SK-N-SH treated with all-trans-retinoic acid at 6 μM for 48 hours (cell line): ENCODE data around the gene NEIL1.

Source experiments
- ATAC-seq: fragments of 200-7000 bp; cut with Tn5 transposase; 3 replicates; pipeline ENCODE4 v1.9.1; 2020; ENCODE audit warnings: mild to moderate bottlenecking, moderate library complexity
- ARNTL ChIP-seq: fragments of 450-650 bp; formaldehyde crosslinking; IDR thresholded peaks from 2 replicates; pipeline ENCODE4 v1.5.0; 2020; ENCODE audit warnings: low read depth, mild to moderate bottlenecking, moderate library complexity, borderline replicate concordance
- BACH2 ChIP-seq: fragments of 250-450 bp; sonication (Bioruptor Pico); IDR thresholded peaks from 2 replicates; pipeline ENCODE4 v1.9.0; 2021; ENCODE audit warnings: mild to moderate bottlenecking, borderline replicate concordance
- CSDC2 ChIP-seq: fragments of 250-450 bp; sonication (Bioruptor Pico); IDR thresholded peaks from 2 replicates; pipeline ENCODE4 v1.5.0; 2020; ENCODE audit warnings: mild to moderate bottlenecking, moderate library complexity
- CSRNP3 ChIP-seq: fragments of 250-450 bp; sonication (Bioruptor Pico); IDR thresholded peaks from 2 replicates; pipeline ENCODE4 v1.5.1; 2021; ENCODE audit warnings: mild to moderate bottlenecking, moderate library complexity
- ESRRG ChIP-seq: fragments of 250-450 bp; sonication (Bioruptor Pico); IDR thresholded peaks from 2 replicates; pipeline ENCODE4 v1.6.1; 2021; ENCODE audit warnings: mild to moderate bottlenecking
- GLIS3 ChIP-seq: fragments of 250-450 bp; sonication (Bioruptor Pico); IDR thresholded peaks from 2 replicates; pipeline ENCODE4 v1.5.0; 2020; ENCODE audit warnings: mild to moderate bottlenecking, moderate library complexity
- OSR1 ChIP-seq: fragments of 250-450 bp; sonication (Bioruptor Pico); IDR thresholded peaks from 2 replicates; pipeline ENCODE4 v1.8.0; 2022; ENCODE audit warnings: moderate library complexity, mild to moderate bottlenecking, inconsistent platforms
- PATZ1 ChIP-seq: fragments of 250-450 bp; sonication (Bioruptor Pico); IDR thresholded peaks from 2 replicates; pipeline ENCODE4 v1.8.0; 2020; ENCODE audit warnings: mild to moderate bottlenecking, moderate library complexity, borderline replicate concordance
- POU6F1 ChIP-seq: fragments of 250-450 bp; sonication (Bioruptor Pico); IDR thresholded peaks from 2 replicates; pipeline ENCODE4 v1.8.0; 2021; ENCODE audit warnings: low read depth, mild to moderate bottlenecking, moderate library complexity, borderline replicate concordance
- PPARA ChIP-seq: fragments of 250-450 bp; sonication (Bioruptor Pico); IDR thresholded peaks from 2 replicates; pipeline ENCODE4 v1.5.0; 2020; ENCODE audit warnings: mild to moderate bottlenecking, borderline replicate concordance
- RARB ChIP-seq: fragments of 250-450 bp; sonication (Bioruptor Pico); IDR thresholded peaks from 2 replicates; pipeline ENCODE4 v1.8.0; 2021; ENCODE audit warnings: mild to moderate bottlenecking, moderate library complexity
- SNAI2 ChIP-seq: fragments of 250-450 bp; sonication (Bioruptor Pico); IDR thresholded peaks from 2 replicates; pipeline ENCODE4 v1.5.0; 2020; ENCODE audit warnings: mild to moderate bottlenecking, moderate library complexity
- TCF4 ChIP-seq: fragments of 250-450 bp; sonication (Bioruptor Pico); IDR thresholded peaks from 2 replicates; pipeline ENCODE4 v1.8.0; 2021; ENCODE audit warnings: mild to moderate bottlenecking, moderate library complexity, borderline replicate concordance
- TOX ChIP-seq: fragments of 250-450 bp; sonication (Bioruptor Pico); IDR thresholded peaks from 2 replicates; pipeline ENCODE4 v1.8.0; 2021; ENCODE audit warnings: mild to moderate bottlenecking, moderate library complexity, borderline replicate concordance
- TSHZ2 ChIP-seq: fragments of 250-450 bp; sonication (Bioruptor Pico); IDR thresholded peaks from 2 replicates; pipeline ENCODE4 v1.5.0; 2020; ENCODE audit warnings: mild to moderate bottlenecking, moderate library complexity
- ZC3H10 ChIP-seq: fragments of 250-450 bp; sonication (Bioruptor Pico); IDR thresholded peaks from 2 replicates; pipeline ENCODE4 v1.5.1; 2021; ENCODE audit warnings: mild to moderate bottlenecking, moderate library complexity
- ZFP3 ChIP-seq: fragments of 250-450 bp; sonication (Bioruptor Pico); IDR thresholded peaks from 2 replicates; pipeline ENCODE4 v1.5.0; 2020; ENCODE audit warnings: mild to moderate bottlenecking, moderate library complexity
- ZFP30 ChIP-seq: fragments of 450-650 bp; formaldehyde crosslinking; IDR thresholded peaks from 2 replicates; pipeline ENCODE4 v1.5.0; 2022; ENCODE audit warnings: mild to moderate bottlenecking, moderate library complexity
- ZNF565 ChIP-seq: fragments of 450-650 bp; formaldehyde crosslinking; conservative IDR thresholded peaks from 2 replicates; pipeline ENCODE4 v1.5.0; 2020; ENCODE audit warnings: low read depth, mild to moderate bottlenecking, moderate library complexity
- ZNF70 ChIP-seq: fragments of 450-650 bp; formaldehyde crosslinking; IDR thresholded peaks from 2 replicates; pipeline ENCODE4 v1.5.0; 2020; ENCODE audit warnings: mild to moderate bottlenecking, moderate library complexity
- ZNF8 ChIP-seq: fragments of 450-650 bp; formaldehyde crosslinking; IDR thresholded peaks from 2 replicates; pipeline ENCODE4 v1.5.0; 2020; ENCODE audit warnings: mild to moderate bottlenecking, moderate library complexity

Gene NEIL1

GRCh38 chr15:75357976-75358673 is 11.3 kb downstream of the NEIL1 start:
- TF ChIP-seq GLIS3 (CRISPR knock-in tag) (no peak), PATZ1 (CRISPR knock-in tag) (no peak), ZNF70 (no peak), RARB (CRISPR knock-in tag) (no peak), CSRNP3 (no peak), BACH2 (CRISPR knock-in tag) (no peak), OSR1 (CRISPR knock-in tag) (no peak), TCF4 (CRISPR knock-in tag) (no peak), TSHZ2 (no peak), PPARA (CRISPR knock-in tag) (no peak)
- ATAC-seq: no peak

DNA sequence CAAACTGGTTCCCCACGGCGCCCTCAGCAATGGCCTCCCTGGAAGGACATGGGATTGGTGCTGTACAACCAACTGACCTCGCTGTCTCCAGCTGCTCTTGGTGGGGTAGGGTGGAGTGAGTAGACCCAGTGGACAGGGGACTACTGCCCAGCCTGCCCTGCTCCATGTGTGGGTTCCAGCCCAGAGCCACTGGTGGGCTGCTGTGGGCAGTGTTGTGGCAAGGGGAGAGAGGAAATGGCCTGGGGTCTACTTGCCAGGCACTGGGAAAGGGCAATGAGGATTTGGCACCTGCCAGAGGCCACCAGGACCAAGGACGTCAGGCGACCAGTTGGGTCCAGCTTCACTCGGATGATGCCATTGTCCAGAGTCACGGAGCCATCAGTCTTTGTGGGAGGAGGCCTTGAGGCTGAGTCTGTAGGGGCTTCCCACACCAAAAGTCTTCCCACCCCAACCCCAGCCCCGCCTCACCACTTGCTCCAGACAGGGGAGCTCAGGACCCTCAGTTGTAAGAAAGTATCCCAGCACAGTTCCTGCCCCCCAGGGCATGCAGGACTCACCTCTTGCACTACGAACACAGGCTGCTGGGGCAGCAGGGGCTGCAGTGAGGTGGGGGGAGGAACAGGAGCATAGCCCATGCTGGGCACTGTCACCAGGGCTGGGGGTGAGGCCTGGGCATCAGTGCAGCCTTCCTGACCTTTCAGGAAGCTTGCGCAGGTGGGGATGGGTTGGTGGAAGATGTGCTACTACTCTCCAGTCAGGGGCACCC is 12.1 kb downstream of the NEIL1 start:
- no peak for ATAC-seq
- TF ChIP-seq TCF4 (CRISPR knock-in tag) (no peak), POU6F1 (no peak), ZNF8 (CRISPR knock-in tag) (no peak), ZNF565 (CRISPR knock-in tag) (no peak), ZC3H10 (no peak), ZNF70 (no peak), ARNTL (CRISPR knock-in tag) (no peak), CSRNP3 (no peak), RARB (CRISPR knock-in tag) (no peak), ZFP30 (CRISPR knock-in tag) (no peak), ESRRG (CRISPR knock-in tag) (no peak), BACH2 (CRISPR knock-in tag) (no peak), ZFP3 (CRISPR knock-in tag) (no peak), SNAI2 (CRISPR knock-in tag) (no peak), CSDC2 (no peak), TOX (CRISPR knock-in tag) (no peak)
